Activated CD4-positive, alpha-beta T cell treated with anti-CD3 and anti-CD28 coated beads for 24 hours (primary cell): Measurements from ENCODE around the gene KRT27.

Experiments
- DNase-seq, 2 donors: peaks; one replicate each; pipeline ENCODE4 v3.0.0-alpha.2; 2020; ENCODE audit warnings: low read depth in 2 of 2

The KRT27 gene

DNA sequence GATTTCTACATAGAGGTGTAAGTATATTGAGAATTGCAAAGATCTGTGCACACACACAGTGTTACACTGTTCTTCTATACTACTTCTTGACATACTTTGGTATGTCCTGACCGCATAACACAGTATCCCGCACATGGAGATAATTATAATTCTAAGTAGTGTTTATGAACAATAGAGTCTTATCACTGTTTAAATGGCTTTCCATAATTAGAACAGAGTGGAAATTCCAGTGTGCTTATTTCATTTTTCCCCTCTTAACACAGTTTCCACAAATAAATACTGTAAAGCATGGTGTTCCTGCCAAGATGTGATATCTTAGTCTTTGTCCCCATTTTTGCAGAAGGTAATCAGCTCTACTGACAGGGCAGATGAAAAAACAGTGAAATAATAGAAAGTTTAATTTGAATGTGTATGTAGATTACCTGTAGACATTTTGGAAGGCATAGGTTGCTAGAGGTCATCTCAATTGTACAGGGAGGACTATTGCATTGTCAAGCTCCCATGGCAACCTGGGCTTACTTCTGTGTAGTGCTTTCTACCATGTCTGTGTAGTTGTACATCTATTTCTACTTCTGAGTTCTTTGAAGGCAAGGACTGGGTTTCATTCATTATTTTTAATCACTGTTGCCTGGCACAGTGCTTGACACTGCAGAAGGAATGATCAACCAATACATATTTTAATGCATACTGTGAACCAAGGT is 27.5 kb upstream of the KRT27 start:
- DNase-seq, result no peak

DNA sequence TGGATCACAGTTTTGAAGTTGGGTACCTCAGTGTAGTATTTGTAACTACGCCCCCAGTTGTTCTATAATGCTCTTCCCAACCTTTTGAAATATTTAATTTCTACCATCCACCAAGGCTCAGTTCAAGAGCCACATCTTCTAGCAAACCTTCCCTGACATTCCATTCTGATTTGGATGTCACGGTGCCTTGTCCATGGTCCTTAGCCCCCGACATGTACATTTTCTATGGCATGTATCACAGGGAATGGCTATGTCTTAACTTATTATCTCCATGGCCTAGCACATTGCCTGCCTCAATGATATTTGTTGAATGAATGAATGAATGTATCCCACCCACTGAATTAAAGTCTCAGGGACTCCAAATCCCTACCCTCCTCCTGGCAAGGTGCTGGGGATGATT is 23.8 kb upstream of the KRT27 start:
- no peak for DNase-seq

DNA sequence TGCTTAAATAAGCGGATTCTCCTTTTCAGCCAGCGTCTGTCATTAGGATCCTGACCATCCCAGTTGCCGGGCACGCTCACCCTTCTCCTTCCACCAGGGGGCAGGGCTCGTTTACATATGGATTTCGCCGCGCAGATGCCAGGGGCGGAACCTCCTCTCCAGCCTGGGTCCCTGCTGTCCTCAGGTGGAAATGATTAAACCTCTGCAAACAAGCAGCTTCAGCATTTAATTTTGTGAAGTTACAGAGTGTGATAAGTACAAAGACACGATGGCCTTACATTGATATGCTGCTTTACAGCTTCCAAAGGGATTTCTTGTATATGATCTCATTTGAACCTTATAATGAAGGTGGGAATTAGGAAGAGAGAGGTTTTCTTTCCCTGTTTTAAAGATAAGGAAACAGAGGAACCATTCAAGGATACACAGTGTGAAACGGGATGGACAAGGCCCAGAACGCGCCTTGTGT is 21.3 kb upstream of the KRT27 start:
- DNase-seq, result peak; percentile 64 to 69

DNA sequence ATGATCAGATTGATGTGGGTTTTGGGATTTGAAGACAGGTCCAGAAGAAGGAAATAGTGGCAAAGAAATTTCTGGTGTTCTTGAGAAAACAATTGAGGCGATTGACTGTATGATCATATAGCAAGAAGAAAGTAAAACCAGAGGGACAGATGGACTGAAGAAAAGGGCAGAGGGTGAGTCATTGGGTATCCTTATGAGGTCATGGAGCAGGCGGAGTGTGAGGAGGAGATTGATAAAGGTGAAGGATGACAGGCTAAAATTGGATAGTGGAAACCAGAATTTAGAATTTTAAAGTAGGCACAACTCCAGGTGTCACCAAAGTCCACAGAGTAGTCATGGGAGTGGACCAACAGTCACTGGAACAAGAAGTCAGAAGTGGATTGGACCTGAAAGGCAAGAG is 18.8 kb upstream of the KRT27 start:
- DNase-seq, result no peak

DNA sequence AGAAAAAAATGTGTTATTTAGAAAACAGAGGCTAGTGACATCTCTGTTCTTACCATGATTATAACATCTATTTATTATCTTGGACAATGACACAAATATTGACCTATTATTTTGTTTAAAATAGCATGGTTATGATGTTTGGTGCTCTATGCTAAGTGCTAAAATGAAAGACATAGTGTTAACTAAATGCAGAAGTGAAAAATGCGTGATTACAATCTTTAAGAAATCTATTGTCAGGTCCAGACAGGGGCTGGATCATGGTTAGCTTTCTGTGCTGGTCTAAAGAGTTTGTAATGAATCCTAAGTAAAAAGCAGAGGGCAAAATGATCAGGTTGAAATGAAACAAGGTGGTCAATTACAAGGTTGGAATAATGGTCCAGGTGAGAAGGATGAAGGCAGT is 18.0 kb upstream of the KRT27 start:
- DNase-seq, result no peak

DNA sequence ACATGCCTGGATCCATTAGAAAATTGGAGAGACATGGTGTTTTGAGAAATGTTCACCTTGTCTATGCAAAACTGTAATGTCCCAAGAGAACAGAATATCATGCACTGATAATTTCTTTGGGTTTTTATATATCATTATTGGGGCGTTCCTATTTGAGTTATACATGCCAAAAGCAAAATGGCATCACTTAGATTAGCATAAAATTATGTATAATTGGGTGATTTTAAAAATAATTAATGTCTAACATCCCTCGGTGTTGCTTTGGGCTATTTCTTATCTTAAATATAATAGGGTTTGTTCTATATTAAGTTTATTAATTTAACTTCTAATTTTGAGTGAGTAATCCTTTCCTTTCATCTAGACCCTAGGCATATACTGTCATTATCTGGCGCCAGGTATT is 17.5 kb upstream of the KRT27 start, which contains the start of gene KRT28:
KRT28 (minus strand) TSS at position 101 of the 400 bp plus-strand sequence; CDS start at position 35, 66 bp downstream.
- no peak for DNase-seq

DNA sequence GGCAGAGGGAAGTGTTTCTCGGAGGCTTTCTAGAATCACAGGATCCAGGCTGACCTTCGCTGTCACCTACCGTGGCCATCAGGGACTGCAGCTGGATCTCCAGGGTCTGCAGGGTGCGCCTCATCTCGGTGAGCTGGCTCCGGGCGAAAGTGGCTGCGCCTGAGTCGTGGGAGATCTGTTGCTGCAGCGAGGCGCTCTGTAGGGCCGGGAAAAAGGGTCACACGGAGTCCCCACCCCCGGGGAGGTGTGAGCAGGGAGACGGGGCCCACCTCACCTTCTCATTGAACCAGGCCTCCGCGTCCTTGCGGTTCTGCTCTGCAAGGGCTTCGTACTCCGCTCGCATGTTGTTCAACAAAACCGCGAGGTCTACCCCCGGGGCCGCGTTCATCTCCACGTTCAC is 14.5 kb upstream of the KRT27 start:
- DNase-seq, result no peak

DNA sequence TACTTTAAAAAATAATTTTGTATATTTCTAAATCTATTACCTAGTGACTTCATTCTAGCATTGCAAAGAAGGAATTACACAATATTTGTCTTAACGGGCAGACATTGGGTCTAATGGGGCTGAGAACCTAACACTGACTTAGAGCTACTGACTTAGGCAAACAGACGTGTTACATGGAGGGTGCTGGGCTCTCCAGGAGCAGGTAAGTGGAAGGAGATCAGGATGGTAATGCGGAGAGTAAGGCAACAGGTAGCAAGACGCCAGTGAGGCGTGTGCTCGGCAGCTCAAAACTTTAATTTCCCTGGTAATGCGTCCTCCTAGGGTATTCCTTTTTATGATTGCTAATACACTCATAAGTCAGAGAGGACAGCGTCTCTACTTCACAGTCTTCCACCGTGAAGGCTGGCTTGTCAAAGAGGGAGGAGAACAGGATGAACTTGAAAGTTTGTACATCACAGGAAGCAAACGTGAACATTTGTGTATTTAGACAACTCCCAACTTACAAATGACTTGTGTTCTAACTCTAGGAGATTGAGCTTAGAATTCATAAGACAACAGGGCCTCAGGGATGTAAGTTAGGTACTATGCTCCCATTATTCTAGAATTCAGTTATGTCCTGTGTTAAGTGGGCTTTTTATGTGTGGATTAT is 12.8 kb upstream of the KRT27 start:
- DNase-seq, result no peak

DNA sequence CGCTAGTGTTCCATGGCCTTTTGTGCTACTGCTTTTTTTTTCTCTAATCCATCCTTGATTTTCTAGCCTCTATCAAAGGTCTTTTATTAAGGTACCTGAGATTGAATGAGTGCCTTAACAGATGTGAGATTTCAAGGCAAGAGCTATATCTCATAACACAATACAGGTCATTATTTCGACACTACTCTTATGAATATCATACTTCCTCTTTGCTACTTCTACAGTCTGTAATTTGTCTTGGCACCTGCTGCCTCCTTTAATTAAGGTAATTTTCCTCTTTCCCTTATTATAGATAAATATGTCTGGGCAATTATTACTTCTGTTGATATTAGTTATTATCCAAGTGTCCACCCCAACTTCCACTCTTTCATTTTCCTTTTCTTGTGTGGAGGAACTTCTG is 12.1 kb upstream of the KRT27 start:
- DNase-seq, result no peak

DNA sequence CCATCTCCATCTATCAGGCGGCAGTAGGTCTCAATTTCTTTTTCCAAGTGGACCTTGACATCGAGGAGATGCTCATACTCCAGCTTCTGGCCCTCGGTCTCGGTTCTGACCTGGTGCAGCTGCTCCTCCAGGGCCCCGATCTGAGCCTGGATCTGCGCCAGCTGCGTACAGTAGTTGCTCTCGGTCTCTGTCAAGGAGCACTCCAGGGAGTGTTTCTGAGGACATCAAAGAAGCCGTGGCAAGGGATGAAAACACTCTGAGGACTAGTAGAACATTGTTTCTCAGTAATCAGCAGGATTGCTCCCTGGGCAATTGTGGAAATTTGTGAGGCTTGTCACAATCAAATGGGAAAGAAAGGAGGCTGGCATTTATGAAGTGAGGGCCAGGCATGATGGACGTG is 11.5 kb upstream of the KRT27 start:
- no peak for DNase-seq

DNA sequence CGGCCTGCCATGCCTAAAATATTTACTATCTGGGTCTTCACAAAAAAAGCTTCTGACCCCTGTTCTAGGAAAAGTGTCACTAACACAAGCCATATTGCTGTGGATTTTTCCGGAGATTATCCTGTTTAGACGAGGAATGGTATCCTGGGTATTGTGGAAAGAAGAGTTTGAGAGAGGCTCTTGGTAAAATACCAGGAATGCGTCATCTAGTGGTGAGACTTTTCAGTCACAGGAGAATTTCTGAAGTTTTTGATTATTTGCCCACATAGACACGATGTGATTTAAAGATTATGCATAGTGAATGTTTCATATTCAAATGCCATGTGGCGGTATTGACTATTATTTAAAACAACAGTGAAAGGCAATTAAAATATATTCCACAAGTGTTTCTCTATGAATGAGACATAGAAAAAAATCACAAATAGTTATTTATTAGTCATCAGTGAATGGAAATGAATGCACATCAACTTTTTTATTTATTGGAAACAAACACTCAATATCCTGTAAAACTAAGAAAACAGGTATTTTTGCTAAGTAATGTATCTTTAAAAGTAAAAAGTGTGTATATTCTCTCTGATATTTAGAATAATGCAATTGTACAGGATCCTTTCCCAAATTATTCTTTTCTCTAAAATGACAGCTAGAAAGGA is 9.6 kb upstream of the KRT27 start:
- DNase-seq, result no peak

DNA sequence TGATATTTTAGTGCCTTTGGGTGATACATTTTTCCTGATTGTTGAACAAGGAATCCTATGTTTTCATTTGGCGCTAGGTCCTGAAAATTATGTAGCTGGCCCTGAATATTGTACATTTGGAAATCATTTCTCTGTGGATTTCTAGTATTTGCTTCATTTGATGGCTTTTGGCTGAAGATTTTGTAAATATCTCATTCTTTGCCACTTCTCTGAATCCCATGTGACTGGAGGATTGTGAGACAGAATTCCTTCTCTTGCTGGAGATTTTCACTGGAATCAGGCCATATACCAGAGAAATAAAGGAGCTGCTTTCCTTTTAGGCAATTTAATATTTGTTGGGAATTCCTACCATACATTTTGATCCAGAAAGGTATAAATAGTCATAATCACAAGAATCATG is 8.8 kb upstream of the KRT27 start:
- no peak for DNase-seq

DNA sequence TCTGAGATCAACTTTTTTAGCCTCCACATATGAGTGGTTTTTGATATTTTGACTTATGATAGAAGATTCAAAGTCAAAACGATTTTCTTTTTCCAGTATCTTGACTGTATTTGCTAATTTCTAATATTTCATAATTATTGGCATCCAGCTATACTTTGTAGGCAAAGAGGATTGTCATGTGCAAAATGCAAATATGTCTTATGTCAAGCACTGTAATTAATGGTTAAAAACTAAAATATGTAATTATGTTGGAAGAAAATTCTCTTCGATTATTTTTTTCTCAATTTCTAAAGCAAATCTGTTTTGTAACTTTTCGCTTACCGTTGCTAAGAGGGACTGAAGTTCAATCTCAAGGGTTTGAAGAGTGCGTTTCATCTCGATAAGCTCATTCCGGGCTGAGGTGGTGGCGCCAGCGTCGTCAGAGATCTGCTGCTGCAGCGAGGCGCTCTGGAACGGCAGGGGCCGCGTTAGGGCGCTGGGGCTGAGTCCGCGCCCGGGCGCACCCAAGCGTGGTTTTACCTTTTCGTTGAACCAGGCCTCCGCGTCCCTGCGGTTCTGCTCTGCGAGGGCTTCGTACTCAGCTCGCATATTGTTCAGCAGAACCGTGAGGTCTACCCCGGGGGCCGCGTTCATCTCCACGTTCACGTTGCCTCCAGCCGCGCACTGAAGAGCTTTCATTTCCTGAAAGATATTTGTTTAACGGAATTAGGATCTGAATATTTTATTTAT is 3.0 kb downstream of the KRT27 start:
- DNase-seq, result peak in 1 of 2 donors; percentile 8

DNA sequence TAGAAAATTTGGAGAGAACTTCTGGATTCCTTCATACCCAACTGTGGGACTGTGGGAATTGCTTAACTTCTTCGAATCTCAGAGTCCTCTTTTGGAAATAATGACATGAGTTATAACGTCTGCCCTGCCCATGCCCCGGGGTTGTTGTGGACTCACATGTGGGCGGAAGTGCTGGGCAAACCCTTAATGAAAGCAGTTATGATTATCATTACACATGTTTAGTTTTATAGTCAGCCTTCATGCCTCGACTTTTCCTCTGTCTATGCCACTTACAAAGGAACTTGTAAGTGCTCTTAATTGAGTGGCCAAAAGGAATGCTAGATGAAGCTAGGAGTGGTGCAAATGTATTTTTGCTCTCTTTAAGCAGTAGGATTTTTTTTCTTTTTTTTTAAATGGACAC is 3.9 kb downstream of the KRT27 start:
- no peak for DNase-seq

DNA sequence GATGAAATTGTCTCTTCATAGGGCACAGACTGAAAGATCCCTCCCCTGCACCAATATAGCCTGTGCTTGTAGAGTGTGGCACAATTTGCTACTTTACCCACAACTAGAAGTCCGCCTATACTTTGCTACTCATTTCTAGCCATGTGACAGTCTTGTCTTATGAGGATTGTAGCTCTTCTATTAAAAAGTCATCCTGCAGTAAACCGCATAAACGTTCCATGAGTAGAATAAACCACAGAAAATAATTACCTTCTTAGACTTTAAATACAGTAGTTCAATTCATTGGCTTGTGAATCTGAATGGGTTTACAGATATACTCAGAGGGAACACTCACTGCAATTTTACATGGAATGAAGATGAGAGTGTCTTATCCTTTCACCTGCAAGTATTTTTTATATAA is 4.4 kb downstream of the KRT27 start:
- no peak for DNase-seq

DNA sequence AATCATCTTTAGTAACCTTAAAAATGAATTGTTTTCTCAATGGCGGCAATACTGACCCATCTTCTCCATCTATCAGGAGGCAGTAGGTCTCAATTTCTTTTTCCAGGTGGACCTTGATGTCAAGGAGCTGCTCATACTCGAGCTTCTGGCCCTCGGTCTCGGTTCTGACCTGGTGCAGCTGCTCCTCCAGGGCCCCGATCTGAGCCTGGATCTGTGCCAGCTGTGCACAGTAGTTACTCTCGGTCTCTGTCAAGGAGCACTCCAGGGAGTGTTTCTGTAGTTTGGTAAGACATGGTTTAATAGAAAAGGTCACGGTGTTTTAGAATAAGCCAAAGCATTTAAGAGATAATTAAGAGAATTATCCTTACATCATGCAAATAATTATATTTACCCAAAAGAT is 4.9 kb downstream of the KRT27 start:
- no peak for DNase-seq

DNA sequence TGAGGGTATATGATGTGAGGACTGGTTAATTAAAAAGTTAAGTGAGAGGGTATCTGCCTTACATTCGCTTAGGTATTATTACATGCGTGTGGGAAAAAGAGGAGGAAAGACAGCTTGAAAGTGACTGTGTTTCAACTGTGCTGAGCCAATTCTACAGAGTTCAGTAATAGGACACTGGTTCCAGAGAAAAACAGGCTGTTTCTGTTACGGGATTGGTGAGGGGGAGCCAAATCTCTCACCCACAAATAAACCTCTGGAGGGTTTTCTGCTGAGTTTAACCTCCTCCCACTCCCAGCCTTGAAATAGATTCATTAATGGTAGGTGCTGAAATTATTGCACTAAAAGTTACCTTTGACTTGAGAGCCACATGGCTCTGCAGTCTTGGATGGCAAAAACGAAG is 6.4 kb downstream of the KRT27 start:
- no peak for DNase-seq

DNA sequence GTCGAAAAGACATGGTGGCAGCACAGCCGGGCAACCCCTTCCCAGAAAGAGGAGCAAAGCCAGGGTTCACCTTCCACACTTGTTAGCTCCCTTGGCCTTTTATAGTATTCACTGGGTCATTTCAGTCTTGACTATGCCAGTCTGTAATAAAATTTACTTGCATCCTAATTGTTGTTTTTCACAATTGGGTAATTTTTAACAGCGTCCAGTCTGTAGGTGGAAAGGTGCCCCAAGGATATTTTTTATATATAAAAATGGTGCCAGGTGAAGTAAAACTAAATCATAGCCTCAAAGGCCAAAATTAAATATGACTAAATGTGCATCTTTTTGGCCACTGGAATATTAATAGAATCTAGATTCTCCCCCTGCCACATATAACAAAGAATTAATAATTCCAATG is 10.2 kb downstream of the KRT27 start, which contains the start of gene KRT26:
KRT26 (minus strand) TSS at position 101 of the 400 bp plus-strand sequence; CDS start at position 13, 88 bp downstream.
- DNase-seq, result no peak

DNA sequence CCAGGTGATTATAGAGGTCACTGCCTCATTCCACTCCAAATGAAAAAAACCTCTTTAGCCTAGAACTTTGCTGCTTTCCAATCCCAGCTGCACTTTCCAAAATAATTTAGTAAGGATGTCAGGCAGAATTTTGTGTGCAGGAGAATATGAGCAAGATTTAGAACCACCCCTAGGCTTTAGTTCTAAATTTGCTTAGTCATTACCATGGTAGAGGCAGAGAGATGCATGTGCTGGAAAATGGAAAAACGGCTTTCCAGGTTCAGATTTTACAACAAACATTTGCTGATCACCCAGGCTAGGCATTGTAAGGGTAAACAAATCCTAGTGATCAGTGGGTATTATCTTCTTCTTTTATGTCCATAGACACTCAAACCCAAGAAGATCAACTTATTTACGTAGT is 16.7 kb downstream of the KRT27 start:
- no peak for DNase-seq

DNA sequence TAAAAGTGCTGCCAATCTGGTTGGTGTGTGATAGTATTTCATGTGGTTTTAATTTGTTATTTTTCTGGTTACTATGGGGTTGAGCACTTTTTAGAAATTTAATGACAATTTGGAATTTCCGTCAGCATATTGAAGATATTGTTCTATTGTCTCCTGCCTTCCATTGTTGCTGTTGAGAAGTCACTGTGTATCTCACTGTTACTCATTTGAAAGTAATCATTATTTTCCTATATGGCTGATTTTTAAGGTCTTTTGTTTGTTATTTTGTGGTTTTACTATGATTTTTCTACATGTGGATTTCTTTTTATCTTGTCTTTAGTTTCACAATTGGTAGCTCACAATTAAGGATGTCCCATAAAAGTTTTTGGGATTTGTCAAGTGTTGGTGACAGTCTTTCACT is 18.6 kb downstream of the KRT27 start:
- DNase-seq, result no peak

DNA sequence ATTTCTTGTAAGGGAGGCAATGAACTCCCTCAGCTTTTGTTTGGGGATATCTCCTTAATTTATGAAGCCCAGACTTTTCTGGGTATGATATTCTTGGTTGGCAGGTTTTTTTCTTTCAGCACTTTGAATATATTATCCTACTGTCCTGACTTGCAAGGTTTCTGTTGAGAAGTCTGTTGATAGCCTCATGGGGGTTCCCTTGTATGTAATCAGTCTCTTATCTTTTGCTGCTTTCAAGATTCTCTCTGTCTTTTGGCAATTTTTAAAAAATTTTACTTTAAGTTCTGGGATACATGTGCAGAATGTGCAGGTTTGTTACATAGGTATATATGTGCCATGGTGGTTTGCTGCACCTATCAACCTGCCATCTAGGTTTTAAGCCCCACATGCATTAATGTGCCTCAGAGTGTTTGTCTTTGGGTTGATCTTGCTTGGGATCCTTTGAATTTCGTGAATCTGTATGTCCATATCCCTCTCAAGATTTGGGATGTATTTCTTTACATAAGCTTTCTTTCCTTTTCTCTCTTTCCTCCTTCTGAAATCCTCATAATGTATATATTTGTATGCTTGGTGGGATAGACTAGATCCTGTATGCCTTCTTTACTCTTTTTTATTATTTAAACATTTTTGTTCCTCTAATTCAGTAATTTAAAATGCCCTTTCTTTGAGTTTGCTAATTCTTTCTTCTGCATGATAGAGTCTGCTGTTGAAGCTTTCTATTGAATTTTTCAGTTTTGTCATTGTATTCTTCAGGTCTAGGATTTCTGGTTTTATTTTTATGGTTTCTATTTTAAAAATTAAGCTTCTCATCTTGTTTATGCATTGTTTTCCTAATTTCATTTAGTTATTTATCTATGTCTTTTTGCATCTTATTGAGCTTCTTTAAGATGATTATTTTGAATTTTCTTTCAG is 22.0 kb downstream of the KRT27 start:
- no peak for DNase-seq
